ENCODE data around the gene PPP2R5A.
"Not testable (repeated sequence)": the region's sequence is repeated elsewhere in the genome, so short reads cannot be mapped to it uniquely, and the experiment has no call there.

The PPP2R5A gene

DNA sequence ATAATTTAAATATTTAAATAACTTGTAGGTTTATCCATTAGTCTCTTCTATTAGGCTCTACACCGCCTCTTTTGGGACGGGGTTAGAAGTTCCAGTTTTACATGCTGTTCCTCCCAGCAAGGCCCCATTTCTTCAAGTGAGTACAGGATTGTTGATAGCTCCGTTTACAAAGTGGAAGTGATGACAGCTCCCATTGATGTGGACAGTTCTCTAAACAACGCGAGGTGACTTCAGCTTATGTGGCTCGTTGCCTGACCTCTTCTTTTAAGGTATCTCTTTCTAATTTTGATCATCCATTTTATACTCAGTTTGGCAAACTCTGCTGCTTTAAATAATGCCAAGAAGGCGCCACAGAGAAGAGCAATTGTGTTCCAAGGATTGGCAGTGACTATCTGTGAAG lies 79.8 kb downstream of the PPP2R5A start:
- no peak for DNase-seq

DNA sequence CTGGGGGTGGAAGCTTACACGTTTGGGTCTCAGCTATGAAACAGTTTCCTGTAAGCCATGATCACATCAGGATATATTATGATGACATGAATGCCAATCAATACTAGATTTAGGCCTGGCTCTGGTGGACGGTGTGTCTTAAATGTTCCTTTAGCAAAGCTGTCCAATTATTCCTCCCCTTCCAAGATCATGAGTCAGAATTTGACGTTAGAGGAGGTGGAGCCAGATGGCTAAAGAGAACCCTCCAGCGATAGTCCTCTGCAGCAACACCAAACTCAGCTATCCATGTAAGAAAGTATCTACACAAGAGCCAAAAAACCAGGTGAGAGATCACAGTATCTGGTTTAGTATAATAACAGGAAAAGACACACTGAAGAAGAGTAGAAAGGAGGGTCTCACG lies 81.7 kb downstream of the PPP2R5A start:
- DNase-seq = no peak

DNA sequence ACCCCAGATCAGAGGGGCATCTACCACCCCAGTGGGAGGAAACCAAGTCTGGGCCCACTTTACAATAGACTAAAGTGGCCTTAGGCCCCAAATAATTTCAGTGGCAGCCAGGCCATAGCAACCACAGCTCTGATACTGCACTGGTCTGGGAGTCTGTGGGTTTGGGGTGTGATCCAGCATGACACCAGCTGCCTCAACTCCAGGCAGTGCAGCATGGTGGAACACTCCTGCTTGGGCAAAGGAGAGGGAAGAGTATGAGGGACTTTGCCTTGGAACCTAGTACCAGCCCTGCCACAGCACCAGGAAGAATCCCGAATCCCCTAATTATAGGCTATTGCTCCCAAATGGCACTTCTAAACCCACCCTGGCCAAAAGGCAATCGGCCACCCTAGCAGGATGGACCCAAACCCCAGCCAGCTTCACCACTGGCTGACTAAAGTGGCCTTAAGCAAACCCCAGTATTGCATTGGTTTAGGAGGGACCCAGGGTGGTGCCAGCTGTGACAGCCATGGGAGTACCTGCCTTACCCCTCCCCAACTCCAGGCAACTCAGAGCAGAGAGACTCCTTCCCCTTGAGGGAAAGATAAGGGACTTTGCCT lies 82.4 kb downstream of the PPP2R5A start:
- DNase-seq = no peak

DNA sequence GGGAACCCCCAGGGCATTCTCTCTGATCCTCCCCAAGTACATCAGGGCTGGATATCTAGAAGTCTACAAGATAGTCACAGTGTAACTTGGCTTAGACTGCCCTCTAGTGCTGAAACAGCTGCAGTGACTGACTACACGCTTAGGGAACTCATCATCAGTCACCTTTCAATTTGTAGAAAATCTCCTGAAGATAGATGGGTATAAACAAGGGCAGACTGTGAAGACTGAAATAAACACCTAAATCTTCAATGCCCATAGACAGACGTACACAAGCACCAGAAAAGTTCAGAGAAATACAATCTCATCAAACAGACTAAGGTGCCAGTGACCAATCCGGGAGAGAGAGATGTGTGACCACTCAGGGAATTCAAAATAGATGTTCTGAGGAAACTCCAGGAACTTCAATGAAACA lies 82.9 kb downstream of the PPP2R5A start:
- DNase-seq = peak; percentile 55 to 75

DNA sequence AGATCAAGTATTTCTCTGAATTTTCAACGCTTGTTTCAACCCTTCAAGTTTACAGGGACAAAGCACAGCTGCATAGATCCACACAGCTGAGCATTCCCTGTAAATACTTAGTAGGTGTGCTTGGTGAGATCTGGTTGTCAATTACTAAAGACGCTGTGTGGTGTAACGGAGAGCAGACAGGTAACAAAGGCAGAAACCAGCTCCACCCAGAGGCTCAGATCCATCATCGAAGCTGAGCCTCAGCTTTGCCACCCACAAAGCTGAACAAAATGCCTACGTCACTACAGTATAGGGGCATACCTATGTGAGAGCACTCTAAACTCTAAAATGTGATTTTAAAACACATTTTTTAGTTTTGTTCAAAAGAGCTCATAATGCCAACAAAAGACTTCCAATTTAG lies 90.8 kb downstream of the PPP2R5A start:
- DNase-seq = no peak

DNA sequence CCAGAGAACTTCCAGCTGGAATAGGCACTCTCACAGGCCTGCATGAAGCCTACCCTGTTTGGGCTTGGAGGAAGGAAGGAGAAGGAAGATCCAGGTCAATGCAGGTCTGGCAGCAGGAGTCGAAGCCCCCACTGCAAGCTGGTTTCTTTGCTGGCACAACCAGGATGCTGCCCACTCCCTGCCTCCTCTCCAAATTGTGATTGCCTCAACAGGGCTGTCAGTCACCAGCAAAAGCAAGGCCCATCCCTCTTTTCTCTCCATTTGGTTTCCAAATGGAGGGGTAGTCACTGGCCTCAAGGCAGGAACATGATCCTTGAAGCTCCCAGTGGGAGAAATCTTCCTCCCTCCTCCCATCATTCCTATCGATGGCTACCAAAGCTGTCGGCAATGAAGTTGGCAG lies 92.4 kb downstream of the PPP2R5A start:
- no peak for DNase-seq

DNA sequence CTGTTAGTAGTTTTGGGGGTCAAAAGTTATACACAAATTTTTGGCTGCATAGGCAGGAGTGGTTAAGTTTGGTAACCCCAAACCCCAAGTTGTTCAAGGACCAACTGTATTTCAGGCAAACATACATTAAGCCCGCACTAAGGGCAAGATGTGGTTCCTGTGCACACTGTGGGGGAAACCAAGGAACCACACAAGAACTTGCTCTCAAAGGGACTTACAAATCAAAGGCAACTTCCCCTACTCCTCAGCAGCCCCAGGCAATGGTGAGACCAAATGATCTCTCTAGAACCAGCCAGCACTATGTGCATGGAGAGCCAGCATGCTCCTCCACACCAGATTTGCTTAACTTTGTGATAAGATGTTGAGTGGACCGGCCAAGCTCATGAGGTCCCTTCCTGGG lies 94.2 kb downstream of the PPP2R5A start:
- no peak for DNase-seq

DNA sequence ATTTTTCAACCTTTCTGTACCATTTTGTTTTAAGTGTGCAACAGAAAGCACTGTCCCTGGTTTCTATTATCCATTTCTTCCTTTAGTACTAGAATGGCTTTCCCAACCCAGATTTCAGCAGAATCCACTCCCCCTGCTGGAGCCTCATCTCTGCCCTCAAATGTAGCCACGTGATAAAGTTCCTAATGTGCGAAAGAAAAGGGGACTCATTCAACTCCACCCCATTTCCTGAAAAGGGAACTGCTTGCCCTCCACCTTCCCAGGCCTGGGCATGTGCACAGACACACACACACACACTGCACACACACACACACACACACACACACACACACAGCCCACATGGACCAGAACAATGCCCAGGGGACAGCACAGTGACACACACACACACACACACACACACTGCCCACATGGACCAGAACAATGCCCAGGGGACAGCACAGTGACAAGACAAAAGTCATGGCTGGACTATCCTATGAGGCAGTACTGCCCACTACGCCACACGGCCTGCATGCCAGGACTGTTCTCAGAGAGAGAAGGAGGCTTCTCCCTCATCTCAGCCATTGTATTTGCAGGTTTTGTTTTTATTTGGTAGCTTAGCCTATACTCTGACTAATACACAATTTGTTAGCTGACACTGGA lies 96.3 kb downstream of the PPP2R5A start:
- no peak for DNase-seq

DNA sequence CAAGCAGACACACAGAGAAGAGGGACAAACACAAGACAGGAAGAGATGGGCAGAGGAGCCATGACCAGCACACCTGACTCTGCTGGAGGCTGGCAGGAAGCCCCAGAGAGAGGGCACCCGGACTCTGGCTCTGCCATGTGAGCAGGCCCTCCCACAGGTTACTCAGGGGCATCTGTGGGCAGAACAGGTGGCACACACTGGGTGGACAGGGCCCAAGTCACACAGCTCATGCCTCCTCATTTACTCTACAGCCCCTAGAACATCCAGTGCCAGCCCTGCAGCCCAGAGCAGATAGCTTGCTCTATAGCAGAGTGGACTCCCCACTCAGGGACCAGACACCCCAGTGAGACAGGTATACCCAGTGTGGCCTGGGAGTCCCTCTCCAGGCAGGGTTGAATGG lies 100.8 kb downstream of the PPP2R5A start:
- DNase-seq = no peak

DNA sequence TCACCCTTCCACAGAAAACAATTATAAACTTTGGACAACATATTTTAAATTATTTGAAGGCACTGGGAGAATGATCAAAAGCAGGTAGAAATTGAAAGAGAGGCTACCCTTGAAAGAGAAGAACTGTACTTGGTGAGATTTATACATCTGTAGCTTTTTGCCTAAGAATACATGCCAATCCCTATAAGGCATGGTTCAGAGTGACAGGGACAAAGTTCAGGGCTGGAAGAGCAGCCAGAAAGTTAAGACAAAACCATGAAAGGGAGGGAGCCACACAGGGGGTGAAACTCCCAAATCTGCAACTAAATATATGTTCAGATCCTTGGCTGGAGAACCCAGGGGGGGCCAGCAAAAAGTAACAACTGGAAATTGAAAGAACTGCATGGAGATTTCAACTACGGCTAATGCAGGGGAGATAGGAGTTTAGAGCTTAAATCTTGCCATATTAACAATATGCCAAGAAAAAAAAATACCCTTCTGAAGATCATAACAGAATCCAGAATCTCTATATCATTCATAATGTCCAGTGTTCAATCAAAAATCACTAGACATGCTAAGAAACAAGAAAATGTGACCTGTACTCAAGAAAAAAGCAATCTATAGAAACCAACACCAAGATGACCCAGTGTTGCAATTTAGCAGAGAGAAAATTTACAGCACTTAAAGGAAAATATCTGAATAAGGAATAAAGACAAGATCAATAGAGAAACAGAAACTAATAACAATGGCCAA lies 103.9 kb downstream of the PPP2R5A start:
- DNase-seq = no peak

DNA sequence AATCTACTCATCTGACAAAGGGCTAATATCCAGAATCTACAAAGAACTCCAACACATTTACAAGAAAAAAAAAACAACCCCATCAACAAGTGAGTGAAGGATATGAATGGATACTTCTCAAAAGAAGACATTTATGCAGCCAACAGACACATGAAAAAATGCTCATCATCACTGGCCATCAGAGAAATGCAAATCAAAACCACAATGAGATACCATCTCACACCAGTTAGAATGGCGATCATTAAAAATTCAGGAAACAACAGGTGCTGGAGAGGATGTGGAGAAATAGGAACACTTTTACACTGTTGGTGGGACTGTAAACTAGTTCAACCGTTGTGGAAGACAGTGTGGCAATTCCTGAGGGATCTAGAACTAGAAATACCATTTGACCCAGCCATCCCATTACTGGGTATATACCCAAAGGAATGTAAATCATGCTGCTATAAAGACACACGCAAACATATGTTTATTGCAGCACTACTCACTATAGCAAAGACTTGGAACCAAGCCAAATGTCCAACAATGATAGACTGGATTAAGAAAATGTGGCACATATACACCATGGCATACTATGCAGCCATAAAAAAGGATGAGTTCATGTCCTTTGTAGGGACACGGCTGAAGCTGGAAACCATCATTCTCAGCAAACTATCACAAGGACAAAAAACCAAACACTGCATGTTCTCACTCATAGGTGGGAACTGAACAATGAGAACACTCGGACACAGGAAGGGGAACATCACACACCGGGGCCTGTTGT lies 110.6 kb downstream of the PPP2R5A start:
- not testable (repeated sequence) for DNase-seq

DNA sequence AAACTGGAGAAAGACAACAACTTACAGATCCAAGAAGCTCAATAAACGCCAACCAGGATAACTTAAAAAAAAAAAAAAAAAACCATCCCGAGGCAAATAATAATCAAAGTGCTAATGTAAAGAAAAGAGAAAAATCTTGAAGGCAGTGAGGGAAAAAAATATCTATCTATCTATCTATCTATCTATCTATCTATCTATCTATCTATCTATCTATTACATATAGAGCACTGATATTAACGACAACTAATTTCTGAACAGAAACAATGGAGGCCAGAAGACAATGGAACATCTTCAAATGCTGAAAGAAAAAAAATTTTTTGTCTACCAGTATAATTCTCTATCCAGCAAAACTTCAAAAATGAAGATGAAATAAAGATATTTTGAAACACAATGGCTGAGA lies 111.4 kb downstream of the PPP2R5A start:
- no peak for DNase-seq

DNA sequence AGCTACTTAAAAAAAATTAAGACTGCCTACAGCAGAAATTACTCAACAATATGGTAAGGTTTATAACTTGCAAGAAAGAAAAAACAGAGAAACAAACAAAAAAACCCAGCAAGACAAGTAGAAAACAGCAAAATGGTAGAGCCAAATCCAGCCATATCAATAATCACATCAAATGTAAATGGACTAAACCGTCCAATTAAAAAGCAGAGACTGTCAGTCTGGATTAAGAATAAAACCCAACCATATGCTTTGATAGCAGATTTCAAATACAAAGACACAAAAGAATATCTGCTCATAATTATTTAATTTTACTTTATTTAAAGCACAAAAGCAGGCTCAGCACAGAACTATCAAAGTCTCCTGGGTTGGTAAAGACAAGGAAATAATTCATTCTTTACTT lies 112.0 kb downstream of the PPP2R5A start:
- DNase-seq = no peak

DNA sequence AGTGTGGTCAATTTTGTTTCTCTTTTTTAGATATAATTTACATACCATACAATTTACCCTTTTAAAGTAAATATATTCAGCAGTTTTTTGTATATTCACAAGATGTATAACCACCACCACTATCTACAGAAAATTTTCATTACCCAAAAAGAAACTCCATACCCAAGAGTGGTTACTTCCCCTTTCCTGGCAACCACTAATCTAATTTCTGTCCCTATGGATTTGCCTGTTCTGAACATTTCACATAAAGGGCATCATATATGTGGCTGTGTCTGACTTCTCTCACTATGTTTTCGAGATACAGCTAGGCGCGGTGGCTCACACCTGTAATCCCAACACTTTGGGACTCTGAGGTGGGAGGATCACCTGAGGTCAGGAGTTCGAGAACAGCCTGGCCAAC lies 115.8 kb downstream of the PPP2R5A start:
- no peak for DNase-seq

DNA sequence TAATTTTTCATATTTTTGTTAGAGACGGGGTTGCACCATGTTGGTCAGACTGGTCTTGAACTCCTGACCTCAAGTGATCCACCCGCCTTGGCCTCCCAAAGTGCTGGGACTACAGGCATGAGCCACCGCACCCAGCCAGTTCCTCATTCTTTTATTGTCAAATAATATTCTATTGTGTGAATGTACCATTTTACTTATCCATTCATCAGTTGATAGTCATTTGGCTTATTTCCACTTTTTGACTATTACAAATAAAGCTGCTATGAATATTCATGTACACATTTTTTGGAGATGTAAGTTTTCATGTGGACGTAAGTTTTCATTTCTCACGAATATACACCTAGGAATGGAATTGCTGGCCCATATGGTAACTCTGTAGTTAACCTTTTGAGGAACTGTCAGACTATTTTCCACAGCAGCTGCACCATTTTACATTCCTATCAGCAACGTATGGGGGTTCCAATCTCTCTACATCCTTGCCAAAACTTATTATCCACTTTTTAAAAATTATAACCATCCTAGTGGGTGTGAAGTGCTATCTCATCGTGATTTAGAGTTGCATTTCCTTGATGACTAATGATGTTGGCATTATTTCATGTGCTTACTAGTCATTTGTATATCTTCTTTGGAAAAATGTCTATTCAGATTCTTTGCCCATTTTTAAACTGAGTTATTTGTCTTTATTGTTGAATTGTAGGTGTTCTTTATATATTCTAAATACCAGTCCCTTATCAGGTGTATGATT lies 116.8 kb downstream of the PPP2R5A start:
- no peak for DNase-seq

DNA sequence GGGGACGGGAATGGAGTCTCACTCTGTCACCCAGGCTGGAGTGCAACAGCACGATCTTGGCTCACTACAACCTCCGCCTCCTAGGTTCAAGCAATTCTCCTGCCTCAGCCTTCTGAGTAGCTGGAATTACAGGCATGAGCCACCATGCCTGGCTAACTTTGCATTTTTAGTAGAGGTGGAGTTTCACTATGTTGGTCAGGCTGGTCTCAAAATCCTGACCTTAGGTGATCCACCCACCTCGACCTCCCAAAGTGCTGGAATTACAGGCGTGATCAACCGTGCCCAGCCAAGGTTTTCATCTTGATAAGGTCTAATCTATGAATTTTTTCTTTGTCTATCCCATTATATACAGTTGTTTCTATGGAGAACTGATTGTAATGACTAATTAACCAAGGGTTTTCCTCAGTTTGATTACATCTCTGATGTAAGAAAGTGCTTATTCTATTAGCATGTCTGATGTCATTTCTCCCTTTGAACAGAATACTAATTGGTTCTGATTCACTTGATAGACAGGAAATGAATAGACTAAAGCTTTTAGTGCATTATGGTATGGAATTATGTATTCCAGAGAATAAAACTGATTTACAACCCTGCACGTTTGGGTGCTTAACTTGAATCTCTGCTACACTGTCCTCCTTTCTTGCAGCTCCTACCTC lies 117.6 kb downstream of the PPP2R5A start:
- no peak for DNase-seq

DNA sequence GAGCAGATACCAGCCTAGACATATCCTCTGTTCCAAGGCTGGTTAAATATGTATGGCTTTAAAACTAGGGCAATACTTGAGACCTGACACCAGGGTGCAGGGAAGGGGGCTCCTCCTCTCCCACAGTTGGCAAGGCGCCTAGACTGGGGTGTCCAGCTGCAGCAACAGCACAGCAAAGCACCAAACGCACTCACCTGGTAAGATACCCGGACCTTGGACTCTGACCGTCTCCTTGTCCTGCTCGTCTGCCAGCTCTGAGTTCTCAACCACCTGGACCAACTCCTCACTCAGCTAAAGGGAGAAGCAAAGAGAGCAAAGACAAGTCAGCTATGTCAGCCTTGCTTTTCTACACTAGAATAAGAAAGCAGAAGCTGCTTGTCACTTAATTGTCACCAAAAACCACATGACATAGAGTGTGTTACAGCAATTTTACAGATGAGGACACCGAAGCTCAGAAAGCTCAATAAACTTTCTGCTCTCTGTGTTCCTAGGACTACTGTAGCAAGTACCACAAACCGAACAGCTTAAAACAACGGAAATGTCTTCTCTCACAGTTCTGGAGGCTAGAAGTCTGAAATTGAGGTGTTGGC lies 125.1 kb downstream of the PPP2R5A start:
- no peak for DNase-seq
